ENCODE measurements around the gene BARD1.

DNA sequence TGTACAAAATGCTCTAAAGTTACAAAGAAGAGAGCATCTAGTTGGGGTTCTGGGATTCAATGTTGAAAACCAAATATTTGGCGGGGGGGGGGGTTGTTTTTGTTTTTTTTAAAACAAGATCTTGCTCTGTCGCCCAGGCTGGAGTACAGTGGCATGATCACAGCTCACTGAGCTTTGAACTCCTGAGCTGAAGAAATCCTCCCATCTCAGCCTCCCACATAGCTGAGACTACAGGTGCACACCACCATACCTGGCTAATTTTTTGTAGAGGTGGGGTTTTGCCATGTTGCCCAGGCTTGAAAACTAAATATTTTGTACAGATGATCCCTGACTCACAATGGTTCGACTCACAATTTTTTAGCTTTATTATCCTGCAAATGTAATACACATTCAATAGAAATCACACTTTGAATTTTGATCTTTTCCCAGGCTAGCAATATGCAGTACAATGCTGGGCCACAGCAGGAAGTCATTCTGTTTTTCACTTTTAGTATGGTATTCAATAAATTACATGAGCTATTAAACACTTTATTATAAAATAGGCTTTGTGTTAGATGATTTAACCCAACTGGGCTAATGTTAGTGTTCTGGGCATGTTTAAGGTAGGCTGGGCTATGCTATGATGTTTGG is 7.6 kb downstream of the BARD1 start:
- TF ChIP-seq SUZ12 (IDR thresholded peaks at IDR 0.05; ENCODE audit: extremely low read depth, insufficient read depth, insufficient read length) (no peak), ZNF274 (IDR thresholded peaks at IDR 0.05; ENCODE audit: low read depth, low read length) (no peak), YY1 (IDR thresholded peaks at IDR 0.05; ENCODE audit: insufficient read depth, insufficient read length) (no peak)

Data from NT2/D1 (cell line).